Pancreas (tissue), 10 donors: ENCODE results near the gene KCTD7. TPM values are rescaled to one million over a fixed set of nuclear protein-coding genes. Genes with fewer than 3 reads are reported as not detected.
A peak's percentile ranks its signal among the peaks of the same experiment; 100 is the strongest.
"Not testable (repeated sequence)": the region's sequence is repeated elsewhere in the genome, so short reads cannot be mapped to it uniquely, and the experiment has no call there.

Experiments
- ATAC-seq, 4 donors: fragments of 200-7000 bp; cut with Tn5 transposase; one replicate each; pipeline versions ENCODE4 v1.8.0 to v1.9.1; 2020; ENCODE audit warnings: mild to moderate bottlenecking in 4 of 4, moderate library complexity in 4 of 4
- DNase-seq, 6 donors: peaks; one replicate each; pipeline ENCODE4 v3.0.0-alpha.2; 2020
- FAIRE-seq: peaks from 2 replicates; lab custom pipeline; 2012; peaks lifted over from hg19 to GRCh38; lab: Jason Lieb, UNC
- H3K27ac ChIP-seq, 4 donors: fragments of 200-600 bp; sonication (generic); 1 replicate in 3 of 4; 2 replicates in 1 of 4; pipeline versions ENCODE4 v1.5.0 to v1.8.0; 2020
- H3K27me3 ChIP-seq, 4 donors: fragments of 200-600 bp; one replicate each; pipeline ENCODE4 v1.8.0; 2021
- H3K36me3 ChIP-seq, 3 donors: fragments of 200-600 bp; sonication (generic) in 1 of 3; one replicate each; pipeline versions ENCODE4 v1.5.0 to v1.8.0; 2020 to 2021
- H3K4me1 ChIP-seq, 3 donors: fragments of 200-600 bp; one replicate each; pipeline ENCODE4 v1.8.0; 2021
- H3K4me3 ChIP-seq, 4 donors: fragments of 200-600 bp; sonication (generic) in 2 of 4; one replicate each; pipeline versions ENCODE4 v1.5.0 to v1.8.0; 2020 to 2021
- H3K9me3 ChIP-seq, 4 donors: fragments of 200-600 bp; one replicate each; pipeline ENCODE4 v1.8.0; 2021
- CTCF ChIP-seq, 4 donors: fragments of 200-600 bp; sonication (generic) in 3 of 4; IDR thresholded peaks; one replicate each; pipeline versions ENCODE4 v1.5.0 to v1.8.0; 2021; ENCODE audit warnings: antibody characterized with exemption in 4 of 4
- WGBS, 2 donors: extraction: QIAGEN DNeasy Blood & Tissue Kit; methylation state at CpG; one replicate each; pipeline ENCODE4 v1.1.7; 2013; 5-methylcytosine and 5-hydroxymethylcytosine counted together
- intact Hi-C, 3 donors: fragments of 100-400 bp; cut with DNase I; formaldehyde crosslinking; loops; one replicate each; pipeline versions ENCODE4 v1.11.1 to v1.14.2; 2022
- polyA plus RNA-seq, 2 donors: library from polyadenylated mRNA; stranded (reverse); fragments of 200-250 nt; gene quantifications; one replicate each; pipeline ENCODE4 v1.2.3, GENCODE V29; 2013
- total RNA-seq, 6 donors: library from RNA; stranded (reverse); fragmentation: NEBNext Ultra II Directional in 4 of 6; extraction: Animal tissue kit (Norgen Biotek cat#: 25700) in 4 of 6; gene quantifications; one replicate each; pipeline versions ENCODE4 v1.2.1 to v1.2.4, GENCODE V29; 2021 to 2023
- donor health status: healthy with polysubstance abuse.
- donor health status: DM: no; HTN: no; CAD: no; lungs with moderate emphysema.
- donor health status: DM: no; HTN: no; CAD: no.
- donor health status: control.
- donor health status: control.
- donor health status: Bipolar disorder and iron deficiency.
- donor health status: DM: yes; HTN: yes; CAD: no.
- donor health status: DM: no; HTN: no; CAD: no.
- donor health status: DM: no; HTN: no; CAD: no.
- donor health status: DM: yes; HTN: yes; CAD: no.

Gene KCTD7
- total RNA-seq (1 to 10 TPM; 1.8 to 5.4 (median 2.5) TPM), polyA plus RNA-seq (1 to 10 TPM; 2.2 to 4.9 TPM)

DNA sequence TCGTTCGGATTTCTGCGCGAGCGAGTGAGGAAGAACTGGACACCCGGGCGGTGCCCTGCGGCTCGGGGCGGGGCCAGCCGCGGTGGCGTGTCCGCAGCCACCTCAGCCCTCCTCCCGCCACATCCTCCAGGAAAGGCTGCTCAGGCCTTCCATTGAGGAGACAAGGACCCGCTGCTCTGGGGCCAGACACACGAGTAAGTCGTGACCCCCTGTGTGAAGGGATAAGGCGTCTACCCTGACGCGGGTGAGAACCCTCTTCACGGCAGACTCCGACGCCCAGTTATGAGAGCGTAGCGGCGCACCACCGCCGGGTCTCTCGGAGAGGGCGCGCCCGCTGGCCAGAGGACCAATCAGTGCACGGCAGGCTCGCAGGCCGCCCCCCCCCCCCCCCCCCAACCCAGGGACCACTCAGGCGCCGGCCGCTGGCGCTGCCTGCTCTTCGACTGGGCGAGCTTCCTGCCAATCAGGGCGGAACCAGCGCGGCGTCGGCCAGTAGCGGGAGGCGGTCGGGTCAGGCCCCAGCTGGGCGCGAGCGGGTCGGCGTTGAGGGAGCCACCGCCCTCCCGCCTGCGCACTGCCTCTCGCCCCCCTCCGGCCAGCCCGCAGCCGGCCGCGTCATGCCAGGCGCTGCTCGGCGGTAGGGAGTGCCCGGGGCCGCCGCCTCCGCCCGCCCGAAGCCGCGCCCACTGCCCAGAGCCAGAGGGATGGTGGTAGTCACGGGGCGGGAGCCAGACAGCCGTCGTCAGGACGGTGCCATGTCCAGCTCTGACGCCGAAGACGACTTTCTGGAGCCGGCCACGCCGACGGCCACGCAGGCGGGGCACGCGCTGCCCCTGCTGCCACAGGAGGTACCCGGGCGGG is at the start of gene KCTD7:
TSS of gene KCTD7 (plus strand) at position 521 of the 861 bp plus-strand sequence. CDS start at position 705, 184 bp downstream.
- WGBS, 2 donors, result 0% methylated on average over 47 to 93 of the region's 93 CpGs
- Histone ChIP-seq H3K4me1 (peaks cover 0 to 9% (median 0%) of the 10 kb centered on the region in 3 donors), H3K27ac (peak within 1 kb of the TSS; percentile 79 to 89 (median 85)), H3K4me3 (peak within 1 kb of the TSS; percentile 55 to 73 (median 64)), H3K36me3 (no peaks in the 10 kb centered on the region), H3K27me3 (no peaks in the 10 kb centered on the region), H3K9me3 (no peaks in the 10 kb centered on the region)
- TF ChIP-seq CTCF (IDR thresholded peaks at IDR 0.05), result no peak
- ATAC-seq (peak; percentile 90 to 95 (median 92)), DNase-seq (peak; percentile 98 to 99 (median 99)), FAIRE-seq (no peak)
- intact Hi-C loops, result no loop called here

DNA sequence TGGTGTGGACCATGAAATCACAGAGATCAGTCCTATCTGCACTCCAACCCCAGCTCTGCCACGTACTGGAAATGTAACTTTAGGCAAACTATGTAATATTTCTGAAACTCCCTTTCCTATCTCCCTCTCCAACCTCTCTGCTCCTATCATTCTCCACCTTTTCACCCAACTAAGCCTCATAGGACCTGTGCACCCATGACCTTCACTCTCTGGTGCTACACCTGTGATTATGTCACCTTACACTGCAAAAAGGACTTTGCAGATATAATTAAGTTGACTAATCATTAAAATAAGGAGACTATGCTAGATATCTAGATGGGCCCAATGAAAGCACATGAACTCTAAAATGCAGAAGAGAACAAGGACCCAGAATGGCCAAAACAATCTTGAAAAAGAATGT is 48.3 kb upstream of the KCTD7 start:
- H3K27me3 ChIP-seq, DNase-seq, H3K4me3 ChIP-seq, H3K27ac ChIP-seq, H3K9me3 ChIP-seq, H3K4me1 ChIP-seq, intact Hi-C loops, FAIRE-seq, H3K36me3 ChIP-seq: not testable (repeated sequence)
- peak in 3 of 4 donors; percentile 55 to 63 (median 57) for ATAC-seq
- 42 to 50% methylated on average over 1 of the region's 1 CpG for WGBS, 2 donors

GRCh38 chr7:66582816-66583489 is 45.7 kb upstream of the KCTD7 start:
- ATAC-seq, result not testable (repeated sequence)

DNA sequence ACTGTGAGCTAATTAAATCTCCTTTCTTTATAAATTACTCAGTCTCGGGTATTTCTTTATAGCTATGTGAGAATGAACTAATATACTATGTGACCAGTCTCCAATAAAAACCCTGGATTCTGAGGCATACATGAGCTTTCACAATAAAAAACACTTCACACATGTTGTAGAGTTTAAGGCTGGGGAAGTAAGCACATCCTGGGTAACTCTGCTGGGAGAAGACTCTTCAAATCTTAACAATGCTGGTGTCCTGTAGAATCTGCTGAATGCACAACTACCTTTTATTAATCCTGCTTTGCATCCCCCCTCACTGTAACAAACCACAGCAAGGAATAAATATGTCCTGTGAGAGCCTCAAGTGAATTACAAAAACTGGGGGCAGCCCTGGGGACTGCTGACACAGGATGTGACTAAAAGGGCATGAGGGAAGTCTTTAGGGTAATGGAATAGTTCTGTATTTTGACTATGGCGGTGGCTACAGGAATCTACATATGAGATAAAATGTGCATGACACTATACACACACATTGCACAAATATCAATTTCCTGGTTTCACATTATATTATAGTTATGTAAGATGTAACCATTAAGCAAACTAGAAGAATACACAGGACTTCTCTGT is 45.1 kb upstream of the KCTD7 start:
- ATAC-seq (no peak), FAIRE-seq (no peak), DNase-seq (no peak)
- Histone ChIP-seq H3K4me3 (no peak overlapping the region), H3K9me3 (no peaks in the 10 kb centered on the region), H3K27me3 (no peaks in the 10 kb centered on the region), H3K36me3 (no peaks in the 10 kb centered on the region), H3K27ac (no peak overlapping the region), H3K4me1 (peaks cover 16 to 20% (median 17%) of the 10 kb centered on the region in 3 donors)
- intact Hi-C loops, result no loop called here
- no peak for TF ChIP-seq CTCF (IDR thresholded peaks at IDR 0.05)
- 92 to 96% methylated on average over 2 of the region's 2 CpGs for WGBS, 2 donors

More at GRCh38 chr7:66582816-66583489, 45.7 kb upstream of the KCTD7 start:
- FAIRE-seq, DNase-seq, H3K4me3 ChIP-seq, H3K36me3 ChIP-seq, H3K27me3 ChIP-seq, intact Hi-C loops, H3K9me3 ChIP-seq, H3K27ac ChIP-seq: not testable (repeated sequence)
- WGBS, 2 donors, result 79 to 87% methylated on average over 3 to 4 of the region's 4 CpGs
- peaks cover 15 to 20% (median 17%) of the 10 kb centered on the region in 3 donors for H3K4me1 ChIP-seq

GRCh38 chr7:66586181-66586580 is 42.5 kb upstream of the KCTD7 start:
- DNase-seq (no peak), ATAC-seq (no peak), FAIRE-seq (no peak)
- H3K4me3 ChIP-seq, result no peak overlapping the region
- no peak for TF ChIP-seq CTCF (IDR thresholded peaks at IDR 0.05)
- H3K27me3 ChIP-seq, result no peaks in the 10 kb centered on the region
- intact Hi-C loops, result no loop called here
- no peaks in the 10 kb centered on the region for H3K36me3 ChIP-seq
- no peaks in the 10 kb centered on the region for H3K9me3 ChIP-seq
- no peak overlapping the region for H3K27ac ChIP-seq
- peaks cover 20 to 33% (median 25%) of the 10 kb centered on the region in 3 donors for H3K4me1 ChIP-seq
- 40 to 41% methylated on average over 1 of the region's 1 CpG for WGBS, 2 donors

- FAIRE-seq, ATAC-seq, H3K36me3 ChIP-seq: not testable (repeated sequence)
These were observed 40.5 kb upstream of the KCTD7 start for GRCh38 chr7:66588226-66588625.

GRCh38 chr7:66588856-66589570 is 39.7 kb upstream of the KCTD7 start:
- WGBS, 2 donors, result 57 to 59% methylated on average over 5 of the region's 5 CpGs
- DNase-seq, ATAC-seq, FAIRE-seq, H3K27me3 ChIP-seq, H3K36me3 ChIP-seq, H3K4me3 ChIP-seq, H3K27ac ChIP-seq, intact Hi-C loops, H3K9me3 ChIP-seq: not testable (repeated sequence)
- H3K4me1 ChIP-seq, result peaks cover 20 to 33% (median 25%) of the 10 kb centered on the region in 3 donors

More at GRCh38 chr7:66588226-66588625, 40.5 kb upstream of the KCTD7 start:
- H3K9me3 ChIP-seq, H3K4me3 ChIP-seq, H3K27me3 ChIP-seq, H3K27ac ChIP-seq, intact Hi-C loops, DNase-seq: not testable (repeated sequence)
- 95 to 96% methylated on average over 1 of the region's 1 CpG for WGBS, 2 donors
- H3K4me1 ChIP-seq, result peaks cover 20 to 33% (median 25%) of the 10 kb centered on the region in 3 donors
